Measurements from ENCODE around the gene POLR2F.

DNA sequence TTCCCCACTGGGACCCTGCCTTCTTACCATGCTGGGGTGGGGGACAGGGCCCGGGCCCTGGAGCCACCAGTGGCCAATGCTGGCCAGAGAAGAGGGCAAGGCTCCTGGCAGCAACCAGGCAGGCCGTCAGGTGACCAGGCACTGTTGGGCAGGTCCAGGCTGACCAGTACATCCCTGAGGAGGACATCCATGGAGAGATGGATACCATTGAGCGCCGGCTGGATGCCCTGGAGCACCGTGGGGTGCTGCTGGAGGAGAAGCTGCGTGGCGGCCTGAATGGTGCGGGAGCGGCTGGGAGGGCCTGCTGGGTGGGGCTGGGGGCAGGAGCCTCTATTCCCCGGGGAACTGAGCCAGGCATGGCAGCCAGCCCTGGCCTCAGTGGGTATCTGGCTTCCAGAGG is 21.1 kb upstream of the POLR2F start:
- TF ChIP-seq ZNF311 (CRISPR knock-in tag; IDR thresholded peaks at IDR 0.05) (no peak), SP2 (IDR thresholded peaks at IDR 0.05; ENCODE audit: extremely low read depth, low read depth, low read length, poor library complexity, severe bottlenecking) (no peak)
